ENCODE results near the gene ERAP2. TPM values are rescaled to one million over a fixed set of nuclear protein-coding genes. Genes with fewer than 3 reads are reported as not detected.

Gene ERAP2
- total RNA-seq, 1 donor from 2014 or later = 129 TPM

DNA sequence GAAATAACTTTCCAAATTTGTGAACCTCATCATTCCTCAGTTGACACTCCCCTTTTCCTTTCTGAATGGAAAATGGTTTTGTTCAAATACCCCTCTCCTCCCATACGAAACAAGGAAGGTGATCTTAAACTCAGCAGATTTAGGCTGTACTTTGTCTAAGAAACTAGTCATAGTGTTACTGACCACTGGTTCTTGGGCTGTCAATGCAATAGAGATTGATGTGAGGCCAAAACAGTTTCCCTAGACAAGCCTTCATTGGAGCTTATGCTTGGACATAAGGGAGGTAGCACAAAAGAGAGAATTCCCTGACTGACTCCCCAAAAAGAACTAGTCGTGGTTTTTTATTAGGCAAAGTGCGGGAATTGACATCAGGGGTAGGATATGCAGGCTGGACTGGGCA lies 54.3 kb downstream of the ERAP2 start:
- intact Hi-C loops (cut with micrococcal nuclease) = loop anchor here (5.0 kb wide), 1 partner anchor 393 kb away; no protein-coding TSS in a partner anchor

DNA sequence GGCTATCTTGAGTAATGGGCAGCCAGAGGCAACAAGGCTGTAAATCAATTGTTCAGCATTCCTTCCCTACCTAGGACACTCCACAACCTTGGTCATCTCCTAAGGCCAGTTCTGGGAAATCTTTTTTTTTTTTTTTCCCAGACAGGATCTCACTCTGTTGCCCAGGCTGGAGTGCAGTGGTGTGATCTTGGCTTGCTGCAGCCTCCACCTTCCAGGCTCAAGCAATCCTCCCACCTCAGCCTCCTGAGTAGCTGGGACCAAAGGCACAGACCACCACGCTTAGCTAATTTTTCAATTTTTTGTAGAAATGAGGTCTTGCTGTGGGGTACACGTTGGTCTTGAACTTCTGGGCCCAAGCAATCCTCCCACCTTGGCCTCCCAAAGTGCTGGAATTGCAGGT lies 54.7 kb downstream of the ERAP2 start:
- intact Hi-C loops (cut with micrococcal nuclease) = loop anchor here (5.0 kb wide), 1 partner anchor 394 kb away; no protein-coding TSS in a partner anchor

DNA sequence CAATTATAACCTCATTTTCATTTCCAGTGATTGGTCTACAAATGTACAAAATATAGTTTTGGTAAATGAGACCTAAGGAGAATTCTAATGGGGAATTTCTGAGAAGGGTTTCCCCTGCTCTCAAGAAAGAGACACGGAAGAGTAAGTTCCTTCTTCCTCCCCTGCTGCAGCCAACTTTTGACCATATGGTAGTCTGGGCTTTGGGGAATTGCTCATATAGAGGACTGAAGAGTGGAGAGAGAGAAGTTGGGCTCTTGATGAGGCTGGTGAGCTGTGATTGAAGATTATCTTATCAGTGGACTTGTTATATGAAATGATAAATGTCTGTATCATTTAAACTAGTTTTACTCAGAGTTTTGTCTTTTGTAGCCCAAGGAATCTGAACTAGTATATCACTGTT lies 55.3 kb downstream of the ERAP2 start:
- intact Hi-C loops (cut with micrococcal nuclease) = loop anchor here (5.0 kb wide), 1 partner anchor 394 kb away; no protein-coding TSS in a partner anchor

DNA sequence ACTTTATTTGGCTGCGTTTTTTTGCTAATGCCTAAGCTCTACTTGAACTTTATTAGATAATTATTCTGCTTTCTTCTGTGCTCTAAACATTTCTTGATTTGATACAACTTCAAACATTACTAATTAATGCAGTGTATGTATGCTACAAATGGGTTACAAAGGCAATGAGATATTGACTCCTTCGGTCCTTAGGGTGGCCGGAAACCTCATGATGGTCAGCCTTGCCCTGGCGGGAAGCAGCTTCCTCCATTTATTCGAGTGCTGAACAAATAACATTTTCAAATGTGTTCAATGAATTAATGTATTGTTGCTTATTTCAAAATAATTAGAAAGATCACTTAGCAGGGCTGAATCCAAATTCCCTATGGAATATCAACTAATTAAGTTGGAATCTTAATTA lies 55.7 kb downstream of the ERAP2 start:
- intact Hi-C loops (cut with micrococcal nuclease) = loop anchor here (5.0 kb wide), 1 partner anchor 395 kb away; no protein-coding TSS in a partner anchor

DNA sequence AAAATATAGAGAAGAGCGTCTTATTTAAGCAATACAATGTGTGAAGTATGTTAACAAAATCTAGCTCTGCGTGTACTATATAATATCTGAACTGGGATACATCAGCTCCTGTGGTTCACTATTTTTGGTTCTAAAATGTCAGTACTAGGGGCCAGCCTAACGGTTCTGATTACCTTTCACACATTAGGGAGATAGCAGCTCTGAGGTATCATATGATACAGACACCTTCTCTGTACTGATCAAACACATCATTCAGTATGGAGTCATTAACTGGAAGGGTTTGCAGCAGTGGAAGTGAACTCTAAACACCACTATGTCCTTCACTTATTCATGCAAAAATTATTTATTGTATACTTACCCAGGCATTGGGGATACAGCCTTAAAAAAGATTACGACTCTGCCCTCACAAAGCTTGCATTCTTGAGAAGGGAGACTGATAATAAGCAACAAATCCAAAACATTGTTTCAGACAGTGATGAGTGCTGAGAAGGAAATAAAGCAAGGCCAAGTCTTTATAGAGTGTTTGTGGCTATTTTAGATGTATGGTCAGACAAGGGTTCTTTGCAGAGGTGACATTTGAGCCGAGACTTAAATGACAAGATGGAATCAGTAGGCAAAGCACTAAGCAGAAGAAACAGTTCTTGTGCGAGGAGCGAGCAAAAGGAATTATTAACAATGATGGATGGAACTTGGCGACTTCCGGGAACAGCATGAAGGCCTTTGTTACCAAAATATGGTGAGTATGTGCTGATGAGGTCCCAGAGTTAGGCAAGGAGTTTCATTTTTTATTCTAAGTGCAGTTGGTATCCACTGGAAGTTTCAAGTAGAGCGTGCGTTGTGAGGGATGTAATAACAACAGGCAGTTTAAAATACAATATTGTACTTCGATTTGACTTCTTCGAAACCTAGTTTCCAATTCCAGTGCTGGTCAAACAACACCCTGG lies 57.7 kb downstream of the ERAP2 start:
- intact Hi-C loops (cut with micrococcal nuclease) = loop anchor here (2.0 to 5.0 kb wide), 2 partner anchors 117 to 397 kb away; no protein-coding TSS in a partner anchor

DNA sequence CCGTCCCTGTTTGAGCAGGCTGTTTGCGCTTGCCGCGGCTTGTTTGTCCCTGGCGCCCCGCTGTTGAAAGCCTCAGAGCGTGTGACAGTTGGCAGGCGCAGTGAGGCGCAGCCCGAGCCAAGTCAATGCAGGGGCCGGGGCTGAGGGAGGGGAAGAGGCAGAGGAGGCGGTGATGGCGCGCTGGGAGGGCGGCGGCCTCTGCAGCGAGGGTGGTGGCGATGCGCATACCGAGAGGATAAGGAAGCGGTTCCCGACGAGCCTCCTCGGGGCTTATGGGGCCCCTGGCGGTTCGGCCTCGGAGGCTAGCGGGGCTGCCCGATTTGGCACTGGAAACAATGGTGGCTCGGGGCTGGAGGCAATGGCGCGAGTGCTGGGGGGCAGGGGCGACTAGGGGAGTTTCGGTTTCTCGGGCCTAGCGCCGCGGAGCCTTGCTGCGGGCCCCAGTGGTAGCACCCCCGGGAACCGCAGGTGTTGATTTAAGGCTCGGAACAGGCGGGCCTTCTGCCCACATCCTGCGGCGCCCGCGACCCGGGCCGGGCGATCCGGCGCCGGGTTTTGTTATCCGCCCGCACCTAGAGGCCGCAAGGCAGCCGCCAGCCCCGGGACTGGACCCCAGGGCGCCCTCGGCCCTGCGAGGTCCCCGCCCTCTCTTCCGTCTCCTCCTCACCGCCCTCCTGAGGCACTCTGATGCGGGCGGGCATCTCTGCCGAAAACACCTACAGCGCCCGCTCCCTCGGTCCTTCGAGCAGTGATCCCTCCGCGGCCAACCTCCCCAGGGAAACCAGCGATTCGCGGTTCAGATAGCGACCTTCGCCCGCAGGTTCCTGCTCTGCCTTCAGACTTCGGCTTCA lies 58.6 kb downstream of the ERAP2 start:
- intact Hi-C loops (cut with micrococcal nuclease) = loop anchor here (1.0 to 5.0 kb wide), 12 partner anchors 26 to 1994 kb away; partner anchors contain the start of genes CAST, CHD1, ELL2 and ERAP1

DNA sequence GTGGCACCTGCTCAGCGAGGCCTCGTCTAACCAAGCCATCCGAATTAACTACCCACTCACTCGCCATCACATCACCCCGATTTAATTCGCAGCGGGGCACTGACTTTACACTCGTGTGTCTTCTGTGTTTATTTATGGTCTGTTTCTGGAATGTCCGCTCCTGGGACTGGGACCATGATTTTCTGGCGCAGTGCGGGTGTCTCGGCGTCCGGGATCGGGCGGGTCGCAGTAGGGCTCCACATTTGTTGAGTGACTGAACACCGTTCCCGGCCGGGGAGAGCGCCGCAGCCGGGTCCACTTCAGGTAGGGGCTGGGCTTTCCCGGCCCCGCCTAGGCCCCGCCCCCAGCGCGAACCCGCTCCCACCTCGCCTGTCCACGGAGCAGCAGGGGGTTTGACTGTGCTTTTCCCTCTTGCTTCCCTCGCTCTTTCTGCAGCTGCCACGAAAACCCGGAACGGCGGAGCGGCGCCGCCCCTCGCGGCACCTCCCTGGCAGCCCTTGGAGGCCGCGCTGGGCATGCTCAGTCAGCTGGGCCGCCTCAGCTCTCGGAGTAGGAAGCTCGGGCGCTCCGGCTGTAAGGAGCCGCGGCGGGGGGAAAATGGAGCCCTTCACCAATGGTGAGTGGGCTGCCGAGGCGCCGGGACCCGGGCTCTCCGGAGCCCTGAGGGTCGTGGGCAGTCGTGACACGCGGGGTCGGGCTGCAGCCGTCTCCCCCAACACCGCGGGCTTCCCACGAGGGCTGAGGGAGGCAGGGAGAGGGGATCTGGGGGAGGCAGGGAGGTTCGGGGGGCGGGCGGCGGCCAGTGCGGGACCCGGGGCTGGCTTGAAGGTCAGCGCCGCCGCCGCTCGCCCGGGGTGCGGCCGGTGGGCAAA lies 59.5 kb downstream of the ERAP2 start, which contains the start of gene LNPEP:
Gene LNPEP, plus strand, starts transcription at position 522 of the 872 bp plus-strand sequence. Its CDS starts 76 bp downstream, at position 598.
- intact Hi-C loops (cut with micrococcal nuclease) = loop anchor here (1.0 to 2.0 kb wide), 12 partner anchors 26 to 1994 kb away; partner anchors contain the start of genes CAST, CHD1, ELL2 and ERAP1

DNA sequence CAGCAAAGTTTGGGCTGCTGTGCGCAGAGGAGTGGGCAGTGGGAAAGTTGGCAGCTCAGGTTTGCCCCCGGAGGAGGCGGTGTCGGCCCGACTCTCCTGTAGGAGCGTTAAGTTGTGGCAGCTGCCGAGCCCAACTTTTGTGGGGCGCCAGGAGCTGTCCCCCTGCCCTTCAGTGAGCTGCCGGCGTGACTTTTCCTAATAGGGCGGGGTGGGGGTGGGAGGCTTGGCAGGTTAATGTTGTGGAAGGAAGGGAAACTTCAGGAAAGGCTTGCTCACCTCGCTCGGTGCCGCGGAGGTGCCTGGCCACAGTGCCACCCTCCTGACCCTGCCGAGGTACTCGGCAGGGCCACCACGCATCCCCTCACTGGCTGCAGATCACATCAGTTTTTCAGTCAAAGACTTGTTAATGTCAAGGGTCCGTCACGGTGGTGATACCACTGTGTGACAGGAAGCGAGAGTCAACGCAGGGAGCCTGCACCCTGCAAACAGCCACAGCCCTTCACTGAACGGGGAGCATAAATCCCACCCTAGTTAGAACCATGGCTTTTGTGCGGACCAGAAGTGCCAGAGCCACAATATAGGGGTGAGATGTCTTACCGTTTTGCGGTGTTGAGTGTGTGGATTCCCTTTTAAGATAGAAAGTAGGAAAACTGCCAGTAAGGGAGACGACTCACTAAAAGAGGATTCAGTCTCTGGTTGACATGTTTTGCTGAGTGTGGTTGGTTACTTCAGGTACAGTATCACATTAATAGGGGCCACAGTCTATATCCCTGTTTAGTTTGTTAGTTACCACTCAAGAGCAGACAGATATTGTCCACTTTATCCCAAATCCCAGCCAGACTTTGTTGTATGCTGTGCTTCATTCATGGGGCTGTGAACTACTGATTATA lies 60.4 kb downstream of the ERAP2 start:
- intact Hi-C loops (cut with micrococcal nuclease) = loop anchor here (2.0 kb wide), 1 partner anchor 226 kb away; no protein-coding TSS in a partner anchor

DNA sequence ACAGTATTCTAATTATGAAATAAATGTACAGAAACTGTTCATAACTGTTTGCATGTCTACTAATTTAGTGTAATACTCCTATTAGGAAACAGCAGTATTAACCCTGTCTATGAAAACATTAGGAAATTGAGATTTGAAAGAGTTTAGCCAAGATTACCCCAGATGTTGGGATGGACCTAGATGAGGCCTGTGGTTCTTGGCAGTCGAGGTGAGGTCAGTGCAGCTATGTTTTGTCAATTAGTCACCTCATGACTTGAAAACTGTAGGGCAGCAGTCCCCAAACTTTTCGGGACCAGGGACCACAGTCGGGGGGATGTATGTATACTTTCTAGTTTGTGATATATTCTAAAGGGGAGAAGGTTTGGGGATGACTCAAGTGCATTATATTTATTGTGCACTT lies 64.3 kb downstream of the ERAP2 start:
- intact Hi-C loops (cut with micrococcal nuclease) = no loop called here

DNA sequence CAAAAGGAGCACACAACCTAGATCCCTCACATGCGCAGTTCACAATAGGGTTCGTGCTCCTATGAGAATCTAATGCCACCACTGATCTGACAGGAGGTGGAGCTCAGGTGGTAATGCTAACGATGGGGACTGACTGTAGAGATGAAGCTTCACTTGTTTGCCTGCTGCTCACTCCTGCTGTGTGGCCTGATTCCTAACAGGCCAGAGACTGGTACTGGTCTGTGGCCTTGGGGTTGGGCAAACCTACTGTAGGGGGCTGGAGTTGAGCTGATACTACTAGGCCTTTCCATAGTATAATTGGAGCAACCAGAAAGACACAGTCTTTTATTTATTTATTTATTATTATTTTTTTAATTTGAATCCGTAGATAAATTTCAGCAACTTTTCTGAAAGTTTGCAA lies 64.8 kb downstream of the ERAP2 start:
- intact Hi-C loops (cut with micrococcal nuclease) = no loop called here

DNA sequence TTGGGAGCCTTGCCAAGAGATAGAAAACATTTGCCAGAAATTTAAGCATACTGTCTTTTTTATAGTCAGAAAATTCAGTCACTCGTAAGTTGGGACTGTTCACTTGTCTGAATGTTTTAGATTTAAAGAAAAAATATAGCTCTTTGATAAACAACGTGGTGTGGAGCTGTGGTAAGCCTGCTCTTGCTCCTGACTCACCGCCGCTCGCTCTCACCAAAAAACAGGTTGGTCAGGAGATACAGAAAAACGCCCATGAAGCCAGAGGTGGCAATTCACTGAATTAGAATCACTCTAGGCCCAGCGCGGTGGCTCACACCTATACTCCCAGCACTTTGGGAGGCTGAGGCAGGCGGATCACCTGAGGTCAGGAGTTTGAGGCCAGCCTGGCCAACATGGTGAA lies 65.8 kb downstream of the ERAP2 start:
- intact Hi-C loops (cut with micrococcal nuclease) = no loop called here

DNA sequence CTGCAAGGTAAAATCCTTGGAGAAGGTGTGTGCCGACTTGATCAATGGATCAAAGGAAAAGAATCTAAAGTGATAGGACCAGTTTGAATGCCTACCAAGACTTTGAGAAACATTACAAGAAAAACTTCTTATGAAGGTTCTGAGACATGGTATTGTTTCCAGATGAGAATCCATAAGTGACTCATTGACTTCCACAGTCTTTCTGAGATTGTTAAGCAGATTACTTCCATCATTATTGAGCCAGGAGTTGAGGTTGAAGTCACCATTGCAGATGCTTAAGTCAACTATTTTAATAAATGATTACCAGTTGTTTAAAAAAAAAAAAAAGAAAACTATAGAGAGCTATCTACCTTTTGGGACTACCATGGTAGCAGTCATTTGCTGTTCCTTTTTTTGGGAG lies 66.6 kb downstream of the ERAP2 start:
- intact Hi-C loops (cut with micrococcal nuclease) = no loop called here

DNA sequence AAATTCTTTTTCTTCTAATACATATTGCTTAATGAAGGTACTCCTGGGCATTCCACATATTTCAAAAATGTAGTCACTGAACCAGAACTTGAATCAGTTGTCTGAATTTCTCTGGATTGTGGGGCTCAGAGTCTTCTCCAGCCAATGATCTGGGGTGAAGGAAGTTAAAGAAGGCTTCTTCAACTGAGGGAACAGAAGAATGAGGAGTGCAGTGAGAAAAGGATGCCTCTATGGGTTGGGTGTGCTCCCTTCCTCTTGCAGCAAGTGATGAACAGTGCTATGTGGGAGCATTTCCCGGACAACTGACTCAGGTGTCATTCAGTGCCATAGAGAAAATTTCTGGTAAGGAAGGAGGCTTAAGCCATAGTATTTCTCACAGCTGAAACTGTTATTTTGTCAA lies 67.5 kb downstream of the ERAP2 start:
- intact Hi-C loops (cut with micrococcal nuclease) = no loop called here

DNA sequence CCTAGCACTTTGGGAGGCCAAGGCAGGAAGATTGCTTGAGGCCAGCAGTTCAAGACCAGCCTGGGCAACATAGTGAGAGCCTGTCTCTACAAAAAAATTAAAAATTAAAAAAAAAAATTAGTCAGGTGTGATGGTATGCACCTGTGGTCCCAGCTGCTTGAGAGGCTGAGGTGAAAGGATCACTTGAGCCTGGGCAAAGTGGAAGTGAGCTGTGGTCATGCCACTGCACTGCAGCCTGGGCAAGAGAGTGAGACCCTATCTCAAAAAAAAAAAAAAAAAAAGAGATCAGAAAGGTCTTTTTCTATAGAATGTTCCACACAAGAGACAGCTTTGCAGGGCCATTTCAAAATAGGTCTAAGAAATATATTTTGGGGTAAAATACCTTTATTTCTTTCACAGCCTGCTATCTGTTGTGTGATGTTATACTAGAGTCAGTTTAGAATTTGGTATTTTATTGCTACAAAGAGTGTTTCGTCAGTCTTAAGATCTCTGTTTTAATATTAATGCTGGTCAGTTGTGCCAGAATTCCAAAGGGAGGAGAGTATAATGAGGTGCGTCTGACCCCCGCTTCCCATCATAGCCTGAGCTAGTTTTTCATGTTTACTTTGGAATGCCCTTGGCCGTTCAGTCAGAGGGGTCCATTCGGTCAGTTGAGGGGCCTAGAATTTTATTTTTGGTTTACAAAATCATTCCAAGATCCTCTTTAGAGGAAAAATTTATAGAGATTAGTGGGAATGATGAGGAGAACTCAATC lies 69.0 kb downstream of the ERAP2 start:
- intact Hi-C loops (cut with micrococcal nuclease) = no loop called here

DNA sequence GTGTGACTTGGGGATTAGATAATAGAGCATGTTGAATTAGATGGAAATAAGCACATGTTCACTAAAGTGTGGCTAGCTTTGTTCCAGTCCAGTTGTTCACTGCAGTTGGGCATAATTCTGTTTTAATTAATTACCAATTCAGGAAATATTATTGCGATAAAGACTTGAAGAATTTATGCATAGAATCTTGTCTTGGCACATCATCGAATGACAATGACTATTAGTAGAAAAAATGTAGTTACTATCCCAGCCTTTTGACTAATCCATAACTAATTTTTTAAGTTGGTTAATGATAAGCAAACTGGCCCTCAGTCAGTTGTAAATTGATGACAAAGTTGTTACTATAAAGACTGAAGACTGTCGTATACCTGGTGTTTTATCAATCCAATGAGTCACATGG lies 70.1 kb downstream of the ERAP2 start:
- intact Hi-C loops (cut with micrococcal nuclease) = no loop called here

DNA sequence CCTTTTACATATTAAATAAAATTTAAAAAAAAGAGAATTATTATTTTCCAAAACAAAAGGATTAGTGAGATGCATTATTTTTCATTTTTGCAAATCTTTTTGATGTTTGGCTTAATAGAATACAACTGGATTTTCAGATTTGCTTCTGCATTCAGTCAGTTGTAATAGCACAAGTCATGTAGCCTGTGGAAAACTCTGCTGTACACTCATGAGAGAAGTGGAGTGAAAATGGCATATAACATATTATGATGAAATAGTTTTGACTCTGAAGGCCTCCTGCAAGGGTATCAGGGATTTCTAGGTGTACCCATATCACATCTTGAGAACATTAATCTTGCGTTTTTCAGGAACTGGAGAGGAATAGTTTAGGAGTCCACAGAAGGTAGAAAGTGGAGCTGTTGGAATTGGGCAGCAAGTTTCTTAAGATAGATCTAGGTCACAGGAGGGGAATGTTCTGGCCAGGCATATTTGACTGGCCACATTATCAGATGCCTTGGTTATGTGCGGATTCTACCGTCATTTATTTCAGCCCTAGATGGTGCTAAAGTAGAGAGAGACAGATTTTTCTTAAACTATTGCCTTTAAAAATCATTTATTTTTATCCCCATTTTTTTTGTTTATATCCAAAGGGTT lies 75.9 kb downstream of the ERAP2 start:
- intact Hi-C loops (cut with micrococcal nuclease) = no loop called here

DNA sequence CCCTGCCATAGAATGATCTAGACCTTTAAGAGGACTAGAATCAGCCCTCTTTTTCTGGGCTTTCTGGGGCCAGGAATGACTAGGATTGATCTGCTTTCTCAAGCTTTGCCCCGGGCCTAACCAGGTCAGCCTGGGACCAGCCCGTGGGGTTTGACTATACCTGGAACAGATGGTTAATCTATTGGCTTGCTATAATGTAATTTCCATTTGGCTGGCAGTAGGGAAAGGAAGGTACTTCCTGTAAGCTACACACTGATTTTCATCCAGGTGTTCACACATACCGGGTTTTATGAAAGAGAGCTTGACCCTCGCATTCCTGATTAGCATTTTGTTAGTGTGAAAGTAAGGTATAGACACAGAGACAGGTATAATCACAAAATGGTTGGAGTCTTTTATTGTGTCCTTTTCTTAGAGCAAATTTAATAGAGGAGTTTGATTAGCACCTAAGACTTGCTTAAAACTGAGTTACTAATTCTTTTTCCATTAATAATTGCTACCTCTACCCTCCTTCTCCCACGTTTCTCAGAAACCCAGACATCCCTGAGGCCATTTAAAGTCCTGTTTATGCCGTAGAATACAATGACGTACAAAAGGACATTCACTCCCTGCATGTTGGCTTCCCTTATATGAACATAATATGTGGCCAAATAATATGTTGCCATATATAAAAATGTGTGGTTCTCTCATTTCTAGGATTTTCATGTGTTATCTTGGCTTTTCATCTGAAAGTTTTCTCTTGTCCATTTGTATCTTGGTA lies 76.9 kb downstream of the ERAP2 start:
- intact Hi-C loops (cut with micrococcal nuclease) = no loop called here
